Breast epithelium (tissue), 3 donors: ENCODE results near the gene KRT31.

Source experiments
- CTCF ChIP-seq, 3 donors: fragments of 450-650 bp; IDR thresholded peaks; one replicate each; pipeline ENCODE4 v1.5.1; 2016 to 2017; ENCODE audit warnings: antibody characterized with exemption in 3 of 3, mild to moderate bottlenecking in 3 of 3, moderate library complexity in 3 of 3
- POLR2A ChIP-seq: fragments of 450-650 bp; IDR thresholded peaks from one replicate; pipeline ENCODE4 v1.6.1; 2016; ENCODE audit warnings: antibody characterized with exemption, mild to moderate bottlenecking, moderate library complexity
- POLR2AphosphoS5 ChIP-seq, 3 donors: sonication (generic); formaldehyde crosslinking; IDR thresholded peaks; one replicate each; pipeline ENCODE4 v1.6.1; 2017; ENCODE audit warnings: antibody characterized with exemption in 3 of 3

GRCh38 chr17:41360296-41360995 lies 37.0 kb downstream of the KRT31 start:
- no peak for TF ChIP-seq CTCF (IDR thresholded peaks at IDR 0.05)
- no peak for TF ChIP-seq POLR2A
- no peak for TF ChIP-seq POLR2AphosphoS5 (IDR thresholded peaks at IDR 0.05)
